HUDEP-2 (cell line): Measurements from ENCODE around the gene SLC2A13.
"Not testable (repeated sequence)": the region's sequence is repeated elsewhere in the genome, so short reads cannot be mapped to it uniquely, and the experiment has no call there.

Experiments used
- DNase-seq, 76 experiments: peaks; one replicate each; lab custom pipeline; 2025; ENCODE audit not compliant: unreplicated experiment in 76 of 76; lab: John Stamatoyannopoulos, UW

Gene SLC2A13

DNA sequence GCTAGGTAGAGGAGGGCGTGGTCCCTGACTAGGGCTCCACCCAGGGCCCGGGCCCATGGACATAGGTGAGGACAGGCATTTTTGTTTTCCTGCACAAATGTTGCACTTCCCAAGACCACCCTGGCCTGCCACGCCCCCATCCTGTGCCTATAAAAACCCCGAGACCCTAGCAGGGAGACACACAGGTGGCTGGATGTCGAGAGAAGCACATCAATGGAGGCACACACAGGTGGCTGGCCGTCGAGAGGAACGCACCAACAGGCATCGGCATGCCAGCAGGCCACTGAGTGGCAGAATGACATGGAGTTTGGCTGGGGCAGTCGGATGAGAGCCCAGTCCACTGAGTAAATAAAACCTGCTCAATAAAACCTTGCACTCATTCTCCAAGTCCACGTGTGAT, 328.4 kb downstream of the SLC2A13 start:
- DNase-seq: no peak

DNA sequence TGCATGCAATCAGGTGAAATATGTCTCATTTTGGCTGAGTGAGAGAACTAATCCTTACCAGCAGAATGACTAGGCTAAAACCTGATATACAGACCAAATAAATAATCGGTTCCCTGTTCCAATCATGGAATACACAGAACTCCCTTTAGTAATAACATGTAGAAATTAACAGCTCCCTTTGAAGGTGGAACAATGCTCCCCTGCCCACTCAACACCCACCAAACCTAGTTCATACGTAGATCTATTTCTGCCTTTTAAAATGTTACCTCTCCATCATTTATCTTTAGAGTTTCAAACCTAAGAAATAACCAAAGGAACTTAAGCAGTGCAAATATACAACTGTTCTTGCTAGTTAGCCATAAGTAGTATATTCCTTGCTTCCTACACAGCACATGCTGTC, 332.6 kb downstream of the SLC2A13 start:
- no peak for DNase-seq

DNA sequence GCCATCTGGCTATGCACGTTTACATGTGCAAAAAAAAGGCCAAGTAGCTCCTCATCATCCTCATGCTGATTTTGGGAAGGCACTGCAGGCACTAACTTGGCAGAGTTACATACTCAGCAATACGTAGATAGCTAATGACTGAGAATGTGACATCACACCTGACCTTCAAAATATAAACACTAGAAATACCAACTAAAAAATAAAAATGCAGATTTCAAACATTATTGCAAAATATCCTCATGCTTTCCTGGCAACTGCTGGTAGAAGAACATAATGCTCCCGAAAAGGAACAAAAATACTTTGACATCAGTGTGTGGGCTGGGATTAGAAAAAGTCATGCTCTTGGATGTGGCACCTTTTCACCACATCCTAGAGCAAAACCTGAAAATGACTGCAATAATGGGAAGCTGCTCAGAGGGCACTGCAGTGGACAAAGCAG, 333.0 kb downstream of the SLC2A13 start:
- no peak for DNase-seq

GRCh38 chr12:39771456-39771855, 334.4 kb downstream of the SLC2A13 start:
- DNase-seq: no peak

- DNase-seq: peak in 8 of 76 experiments; percentile 1 to 15 (median 4)
Measured at GRCh38 chr12:39764944-39765560, 340.8 kb downstream of the SLC2A13 start.

DNA sequence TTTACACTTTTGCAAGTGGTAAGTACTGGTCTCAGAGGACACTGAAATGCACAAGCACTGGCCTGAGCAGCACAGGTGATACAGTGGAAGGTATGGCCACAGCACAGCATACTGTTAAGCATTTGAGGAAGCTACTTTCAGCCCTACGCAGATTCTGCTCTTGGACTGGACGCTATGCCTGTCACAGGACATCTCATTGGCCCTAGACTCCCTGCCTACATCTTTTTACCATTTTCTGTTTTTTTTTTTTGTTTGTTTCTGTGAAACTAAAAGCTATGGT, 342.1 kb downstream of the SLC2A13 start:
- DNase-seq: no peak

DNA sequence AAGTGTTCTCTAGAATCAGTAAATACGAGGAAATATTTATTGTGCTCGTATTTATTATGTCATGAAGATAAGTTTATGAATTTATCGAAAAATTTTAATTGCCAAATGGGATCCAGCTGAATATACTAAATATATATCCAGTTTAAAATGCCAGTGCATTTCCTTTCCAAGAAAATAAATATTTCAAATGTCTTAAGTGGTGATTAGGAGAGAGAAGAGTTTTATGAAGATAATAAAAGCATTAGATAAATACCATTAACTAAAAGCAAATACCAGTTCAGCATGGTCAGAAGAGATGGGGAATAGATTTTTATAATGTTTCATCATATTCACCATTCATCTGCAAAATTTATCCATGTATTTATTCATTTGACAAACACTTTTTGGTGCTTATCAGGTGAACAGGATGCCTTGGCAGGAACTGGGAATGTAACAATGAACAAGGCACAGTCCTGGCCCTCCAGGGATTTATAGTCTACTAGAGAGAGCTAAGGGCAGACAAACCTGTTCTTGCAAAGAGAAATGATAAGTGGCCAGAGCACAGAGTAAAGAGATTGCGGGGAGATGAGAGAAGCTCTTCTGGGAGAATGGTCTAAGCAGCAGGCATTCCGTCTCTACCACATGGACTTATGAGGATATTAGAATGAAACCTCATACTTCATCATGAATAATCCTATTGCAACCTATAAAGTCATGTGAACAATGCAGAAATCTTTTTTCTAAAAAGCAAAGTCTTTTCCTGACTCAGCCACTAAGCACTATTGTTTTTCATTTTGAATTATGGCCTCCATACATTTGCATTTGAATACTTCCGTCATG, 342.6 kb downstream of the SLC2A13 start:
- no peak for DNase-seq

GRCh38 chr12:39755478-39755877, 350.4 kb downstream of the SLC2A13 start:
- no peak for DNase-seq

GRCh38 chr12:39752482-39753137, 353.3 kb downstream of the SLC2A13 start:
- DNase-seq: no peak

DNA sequence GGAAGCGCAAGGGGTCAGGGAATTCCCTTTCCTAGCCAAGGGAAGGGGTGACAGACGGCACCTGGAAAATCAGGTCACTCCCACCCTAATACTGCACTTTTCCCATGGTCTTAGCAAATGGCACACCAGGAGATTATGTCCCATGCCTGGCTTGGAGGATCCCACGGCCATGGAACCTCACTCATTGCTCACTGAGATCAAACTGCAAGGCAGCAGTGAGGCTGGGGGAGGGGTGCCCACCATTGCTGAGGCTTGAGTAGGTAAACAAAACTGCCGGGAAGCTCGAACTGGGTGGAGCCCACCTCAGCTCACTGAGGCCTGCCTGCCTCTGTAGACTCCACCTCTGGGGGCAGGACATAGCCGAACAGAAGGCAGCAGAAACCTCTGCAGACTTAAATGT, 359.7 kb downstream of the SLC2A13 start:
- DNase-seq: not testable (repeated sequence)

DNA sequence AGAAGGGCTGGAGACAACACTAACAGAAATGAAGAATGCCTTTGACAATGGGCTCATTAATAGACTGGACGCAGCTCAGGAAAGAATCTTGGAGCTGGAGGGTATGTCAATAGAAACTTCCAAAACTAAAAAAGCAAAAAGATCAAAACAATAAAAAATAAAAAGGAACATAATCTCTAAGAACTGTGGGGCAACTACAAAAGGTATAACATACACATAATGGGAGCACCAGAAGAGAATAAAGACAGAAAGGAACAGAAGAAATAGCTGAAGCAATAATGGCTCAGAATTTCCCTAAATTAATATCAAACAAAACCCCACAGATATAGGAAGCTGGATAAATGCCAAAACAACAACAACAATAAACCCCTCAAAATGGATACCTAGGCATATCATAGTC, 362.2 kb downstream of the SLC2A13 start:
- DNase-seq: no peak

GRCh38 chr12:39736406-39736805, 369.5 kb downstream of the SLC2A13 start:
- DNase-seq: no peak

GRCh38 chr12:39723831-39724230, 382.1 kb downstream of the SLC2A13 start:
- DNase-seq: no peak

- DNase-seq: no peak
Measured at GRCh38 chr12:39722504-39722903, 383.4 kb downstream of the SLC2A13 start.

GRCh38 chr12:39713552-39713951, 392.3 kb downstream of the SLC2A13 start:
- DNase-seq: no peak

DNA sequence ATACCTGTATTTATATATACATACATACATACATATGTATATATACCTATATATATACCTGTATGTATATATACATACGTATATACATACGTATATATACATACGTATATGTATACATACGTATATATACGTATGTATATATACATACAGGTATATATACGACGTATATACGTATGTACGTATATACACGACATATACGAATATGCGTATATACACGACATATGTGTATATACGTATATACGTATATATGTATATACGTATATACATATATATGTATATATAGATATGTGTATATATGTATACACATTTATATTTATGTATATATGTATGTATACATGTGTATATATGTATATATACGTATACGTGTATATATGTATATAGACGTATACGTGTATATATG, 393.5 kb downstream of the SLC2A13 start:
- no peak for DNase-seq
